Bone marrow (tissue), 2 donors: Measurements from ENCODE around the gene HIVEP3.
A peak's percentile ranks its signal among the peaks of the same experiment; 100 is the strongest.

ENCODE experiments used
- DNase-seq, 2 donors: peaks; one replicate each; lab custom pipeline; 2025; lab: John Stamatoyannopoulos, UW

Gene HIVEP3

DNA sequence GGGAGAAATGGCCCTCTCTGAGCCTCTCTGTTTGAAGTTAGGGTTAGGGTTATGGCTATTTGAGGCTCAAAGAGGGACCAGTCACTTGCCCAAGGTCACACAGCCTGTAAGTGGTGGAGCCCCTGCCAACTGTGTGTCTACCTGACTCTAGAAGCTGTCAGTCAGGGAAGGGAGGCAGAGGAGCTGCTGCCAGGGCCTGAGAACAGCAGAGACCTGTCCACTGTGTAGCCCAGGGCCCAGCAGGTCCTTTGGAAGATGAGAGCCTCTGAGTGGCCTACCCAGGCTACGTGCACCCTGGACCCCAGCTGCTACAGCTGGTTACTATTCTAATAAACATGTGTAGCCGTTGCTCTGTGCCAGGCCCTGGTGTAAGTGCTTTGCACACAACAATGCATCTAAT, 419.1 kb downstream of the HIVEP3 start:
- DNase-seq = no peak

DNA sequence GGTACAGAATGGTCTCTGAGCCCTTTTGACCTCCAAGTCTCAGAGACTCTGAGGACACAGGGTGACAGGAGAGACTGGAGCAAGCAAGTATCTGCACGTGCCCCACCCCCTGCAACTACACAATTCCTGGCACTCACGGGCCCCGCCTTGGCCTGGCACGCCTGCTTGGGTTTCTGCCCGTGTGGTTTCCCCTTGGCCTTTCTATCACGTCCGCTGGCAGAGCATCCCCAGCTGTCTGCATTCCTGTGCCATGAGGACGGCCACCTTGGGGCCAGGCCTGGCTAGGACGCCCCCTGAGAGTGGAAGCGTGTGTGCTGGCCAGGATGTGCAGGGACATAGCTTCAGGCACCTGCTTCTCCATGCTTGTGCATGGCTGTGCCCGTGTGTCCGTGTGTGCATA, 419.9 kb downstream of the HIVEP3 start:
- DNase-seq = no peak

DNA sequence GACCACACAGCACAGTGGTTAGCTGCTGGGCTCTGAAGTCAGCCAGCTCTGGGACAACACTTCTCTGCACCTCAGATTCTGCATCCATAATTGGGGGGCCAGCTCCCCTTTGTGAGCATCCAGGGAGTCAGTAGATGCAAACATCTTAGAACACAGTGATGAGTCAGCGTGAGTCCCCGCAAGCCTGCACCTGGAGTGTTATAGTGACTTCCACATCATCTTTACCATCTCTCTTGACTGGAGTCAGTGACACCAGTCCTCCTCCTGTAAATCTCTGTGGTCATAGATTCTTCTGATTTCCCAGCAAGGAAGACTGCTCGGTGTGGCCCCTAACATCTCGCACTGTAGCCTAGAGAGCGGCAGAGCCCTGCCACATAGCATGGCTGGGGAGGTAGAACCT, 420.3 kb downstream of the HIVEP3 start:
- DNase-seq = no peak

DNA sequence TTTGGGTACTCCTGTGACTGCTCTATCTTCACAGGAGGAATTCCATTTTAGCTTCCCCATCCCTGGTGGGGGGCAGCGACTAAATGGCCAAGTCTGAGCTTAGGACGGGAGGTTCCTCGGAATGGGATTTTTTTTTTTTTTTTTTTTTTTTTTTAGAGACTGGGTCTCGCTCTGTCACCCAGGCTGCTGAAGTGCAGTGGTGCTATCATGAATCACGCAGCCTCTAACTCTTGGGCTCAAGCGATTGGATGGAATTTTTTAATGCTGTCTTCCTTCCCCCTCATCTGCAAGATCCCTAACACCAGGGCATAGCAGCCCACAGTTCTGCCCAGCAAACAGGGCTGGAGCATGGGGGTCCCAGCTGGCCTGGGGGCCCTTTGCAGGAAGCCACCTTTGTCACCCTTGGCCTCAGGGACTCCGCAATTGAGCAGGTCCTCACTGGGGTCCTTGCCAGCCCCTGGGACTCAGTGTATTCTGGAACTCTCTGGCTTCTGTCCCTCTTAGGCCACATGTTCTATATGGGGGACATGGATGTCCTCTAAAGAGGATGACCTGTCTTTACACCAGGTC, 421.2 kb downstream of the HIVEP3 start:
- no peak for DNase-seq

GRCh38 chr1:41497056-41497440, 421.7 kb downstream of the HIVEP3 start:
- DNase-seq = no peak

DNA sequence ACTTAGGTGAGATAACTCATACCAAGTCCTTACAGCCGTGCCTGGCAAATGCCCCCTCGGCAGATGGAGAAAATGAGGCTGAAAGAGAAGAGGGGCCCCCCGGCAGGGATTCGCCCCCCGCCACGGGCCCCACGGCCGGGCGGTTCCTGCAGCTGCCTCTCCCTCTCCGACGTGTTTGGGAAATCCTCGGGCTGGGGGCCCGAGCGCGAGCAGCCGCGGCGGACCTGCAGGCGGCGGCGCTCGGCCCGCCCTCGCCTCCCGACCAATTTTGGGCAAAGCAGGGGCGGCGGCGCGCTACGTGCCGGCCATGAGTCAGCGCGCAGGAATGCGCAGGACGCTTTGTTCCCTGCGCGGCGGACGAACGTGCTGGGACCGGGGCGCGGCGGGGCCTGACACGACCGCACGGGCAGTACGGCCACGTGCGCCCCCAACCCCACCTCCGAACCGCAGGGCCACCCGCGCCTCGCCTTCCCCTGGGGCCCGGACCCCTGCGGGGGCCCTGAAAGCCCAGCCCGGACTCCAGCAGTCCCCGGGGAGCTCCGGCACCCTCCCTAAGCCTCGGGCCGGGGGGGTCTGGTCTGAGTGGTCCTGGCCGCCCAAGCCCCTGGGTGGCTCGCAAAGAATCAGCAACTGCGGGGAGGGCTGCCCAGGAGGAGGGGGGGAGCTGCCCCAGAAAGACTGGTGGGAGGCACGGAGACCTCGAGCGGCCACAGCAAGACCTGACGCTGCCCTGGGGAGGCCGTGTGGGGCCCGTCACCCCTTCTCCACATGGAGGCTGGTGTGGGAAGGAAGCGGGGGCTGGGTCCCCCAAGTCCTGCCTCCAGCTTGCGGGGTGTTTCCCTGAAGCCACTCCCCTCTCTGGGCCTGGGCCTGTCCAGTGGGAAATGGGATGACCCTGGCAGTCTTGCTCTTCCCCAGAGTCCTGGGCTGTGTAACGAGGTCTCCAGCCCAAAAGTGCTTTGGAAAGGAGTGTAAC, 422.4 kb downstream of the HIVEP3 start:
- no peak for DNase-seq

- DNase-seq = no peak
Measured at GRCh38 chr1:41495210-41495948, 423.3 kb downstream of the HIVEP3 start.

DNA sequence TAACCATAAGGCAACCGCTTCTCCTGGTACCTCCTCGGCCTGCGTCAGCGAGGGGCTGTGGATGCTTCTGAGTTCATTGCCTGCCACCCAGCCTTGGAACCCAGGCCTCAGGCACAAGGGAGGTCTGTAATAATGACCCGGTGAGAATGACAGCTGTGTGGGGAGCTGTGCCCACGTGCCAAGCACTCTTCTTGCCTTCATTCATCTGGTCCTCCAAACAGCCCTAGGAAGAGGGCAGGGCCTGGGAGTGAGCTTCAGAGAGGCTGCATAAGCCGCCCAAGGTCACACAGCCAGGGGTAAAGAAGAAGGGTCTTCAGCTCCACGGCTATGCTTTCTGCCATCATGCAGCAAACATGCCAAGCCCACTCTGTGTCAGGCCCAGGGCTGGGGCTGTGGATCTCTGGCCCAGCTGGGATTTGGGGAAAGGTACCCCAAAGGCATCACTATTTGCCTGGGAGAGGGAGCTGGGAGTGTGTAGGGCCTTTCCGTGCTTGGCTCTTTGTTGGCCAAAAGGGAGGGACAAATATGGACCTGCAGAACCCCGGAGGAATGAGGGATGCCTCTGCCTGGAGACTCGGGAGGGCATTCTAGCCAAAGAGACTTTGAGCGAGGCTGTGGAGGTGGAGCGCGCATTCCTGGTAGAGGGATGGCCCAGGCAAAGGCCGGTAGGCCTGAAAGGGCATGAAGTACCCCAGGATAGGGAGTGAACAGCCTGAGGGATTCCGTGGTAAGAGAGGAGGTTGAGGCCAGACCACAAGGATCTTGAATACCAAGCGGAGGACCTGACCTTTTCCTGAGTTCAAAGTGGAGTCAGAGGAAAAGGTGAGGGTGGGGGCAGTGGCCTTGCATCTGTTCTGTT, 424.1 kb downstream of the HIVEP3 start:
- no peak for DNase-seq

DNA sequence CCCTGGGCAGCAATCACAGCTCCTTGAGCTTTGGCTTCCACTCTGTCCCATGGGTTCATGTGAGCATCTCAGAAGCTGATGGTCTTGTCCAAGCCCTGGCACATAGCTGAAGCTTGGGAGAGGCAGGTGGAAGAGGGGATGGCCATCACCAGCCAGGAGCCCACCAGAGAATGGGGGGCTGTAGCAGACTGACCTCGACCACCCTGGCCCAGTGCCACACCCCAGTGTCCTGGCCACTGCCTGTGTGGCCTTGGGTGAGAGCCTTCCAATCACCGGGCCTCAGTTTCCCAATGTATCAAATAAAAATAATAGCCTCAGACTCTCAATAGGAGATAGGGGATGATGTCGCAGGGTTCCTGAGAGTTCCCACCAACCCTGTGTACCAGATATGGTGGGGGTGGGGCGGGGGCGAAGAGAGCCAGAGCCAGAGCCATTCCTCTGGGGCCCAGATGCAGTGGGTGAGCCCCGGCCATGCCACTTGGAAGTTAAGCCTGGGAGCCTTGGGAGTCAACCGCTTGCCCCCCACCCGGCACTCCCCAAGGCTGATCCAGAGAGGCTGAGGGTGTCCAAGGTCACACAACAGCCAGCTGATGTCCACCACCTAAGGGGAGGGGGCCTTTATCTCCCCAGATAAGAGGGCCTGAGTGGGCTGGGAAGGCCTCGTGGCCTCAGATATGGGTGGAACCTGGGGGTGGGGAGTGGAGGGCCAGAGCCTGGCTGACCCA, 424.9 kb downstream of the HIVEP3 start:
- no peak for DNase-seq

DNA sequence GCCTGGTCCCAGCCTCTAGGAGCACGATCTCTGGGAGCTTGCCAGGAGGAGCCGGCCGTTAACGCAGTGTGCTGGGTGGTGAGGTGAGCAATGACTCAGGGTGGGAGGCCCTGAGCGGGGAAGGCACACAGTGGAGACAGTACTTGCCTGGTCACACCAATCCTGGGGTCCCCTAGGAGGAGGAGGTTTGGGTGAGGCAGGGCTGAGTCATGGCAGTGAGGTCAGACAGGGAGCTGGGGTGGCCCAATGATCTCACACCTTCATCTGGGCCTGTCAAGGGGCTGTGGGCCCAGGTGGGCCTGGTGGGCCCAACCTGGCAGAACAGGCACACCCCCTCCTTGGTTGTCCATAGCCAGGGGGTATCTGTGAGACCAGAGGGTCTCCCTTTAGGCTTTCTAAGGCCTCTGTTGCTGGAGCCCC, 425.6 kb downstream of the HIVEP3 start:
- no peak for DNase-seq

- peak in 1 of 2 donors; percentile 12 for DNase-seq
Measured at GRCh38 chr1:41492341-41492848, 426.3 kb downstream of the HIVEP3 start.

- DNase-seq = no peak
Measured at GRCh38 chr1:41490911-41491310, 427.8 kb downstream of the HIVEP3 start.

- no peak for DNase-seq
Measured at GRCh38 chr1:41489561-41489960, 429.2 kb downstream of the HIVEP3 start.

DNA sequence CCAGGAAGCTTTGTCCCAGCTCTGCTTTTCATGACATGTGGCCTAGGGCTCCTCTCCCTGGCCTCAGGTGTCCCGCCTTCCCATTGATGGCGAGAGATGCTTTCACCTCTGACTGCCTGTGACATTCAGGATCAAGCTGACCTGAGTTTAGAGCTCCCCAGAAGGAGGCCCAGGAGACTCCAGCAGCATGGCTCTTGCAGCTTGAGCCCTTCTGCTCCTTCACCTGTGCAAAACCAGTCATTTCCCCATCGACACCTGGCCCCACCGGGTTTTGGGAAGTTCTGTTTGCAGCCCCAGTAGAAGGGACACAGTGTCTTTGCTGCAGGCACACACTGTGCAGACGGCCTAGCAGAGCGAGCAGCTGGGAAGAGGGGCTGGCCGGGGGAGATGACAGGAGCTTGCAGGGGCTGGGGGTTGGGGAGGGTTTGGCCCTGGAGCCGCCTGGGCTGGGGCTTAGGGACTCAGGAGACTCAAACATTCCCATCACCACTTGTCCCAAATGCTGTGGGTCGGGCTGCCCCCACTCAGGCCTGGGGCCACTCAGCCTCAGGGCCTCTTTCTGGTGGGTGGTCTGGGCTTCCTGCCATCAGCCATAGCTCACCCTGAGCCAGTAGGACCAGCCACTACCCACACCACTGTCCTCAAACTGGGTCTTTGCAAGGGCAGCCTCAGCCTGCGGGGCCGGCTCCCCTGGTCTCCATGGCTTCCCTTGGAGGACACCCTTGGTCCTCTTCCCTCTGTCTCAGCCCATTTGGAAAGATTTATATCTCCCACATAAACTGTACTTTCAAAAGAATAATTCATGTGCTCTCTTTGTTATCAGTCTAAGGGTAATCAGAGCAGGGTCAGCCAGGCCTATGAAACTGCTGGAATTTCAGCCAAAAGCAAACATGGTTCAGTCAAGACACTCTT, 430.4 kb downstream of the HIVEP3 start:
- DNase-seq = no peak

GRCh38 chr1:41487126-41488039, 431.3 kb downstream of the HIVEP3 start:
- DNase-seq = no peak

- DNase-seq = no peak
Measured at GRCh38 chr1:41486371-41487125, 432.2 kb downstream of the HIVEP3 start.

GRCh38 chr1:41486053-41486370, 432.7 kb downstream of the HIVEP3 start:
- no peak for DNase-seq

DNA sequence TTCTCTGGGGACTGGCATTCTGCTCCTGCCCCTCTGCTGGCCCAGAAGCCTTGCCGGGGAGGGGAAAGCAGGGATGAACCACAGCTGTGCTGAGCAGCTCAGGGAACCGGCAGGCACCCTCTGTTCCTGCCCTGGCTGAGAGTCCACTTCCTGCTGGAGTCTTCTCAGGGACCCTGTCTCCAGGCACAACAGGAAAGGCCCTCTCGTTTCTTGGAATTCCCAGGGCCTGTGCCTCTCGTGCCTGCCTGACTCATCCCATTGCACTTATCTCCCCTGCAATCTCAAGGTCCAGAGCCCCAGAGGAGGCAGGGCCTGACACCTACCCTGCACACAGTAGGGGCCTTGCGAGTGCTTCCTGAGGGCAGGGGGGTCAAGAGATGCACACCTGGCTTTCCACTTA, 433.1 kb downstream of the HIVEP3 start:
- DNase-seq = no peak
